Measurements from ENCODE around the gene UBAC2.

GRCh38 chr13:99390601-99391000, 189.9 kb downstream of the UBAC2 start:
- no peak for TF ChIP-seq POLR2A (IDR thresholded peaks at IDR 0.05; ENCODE audit: low read depth, low read length)
- TF ChIP-seq CTCF (conservative IDR thresholded peaks at IDR 0.05; ENCODE audit: low read depth, low read length), result no peak
- TF ChIP-seq RCOR1 (IDR thresholded peaks at IDR 0.05; ENCODE audit: insufficient replicate concordance, low read length), result no peak
- no peak for TF ChIP-seq MAZ (IDR thresholded peaks at IDR 0.05; ENCODE audit: borderline replicate concordance, low read depth, low read length)
- TF ChIP-seq RAD21 (IDR thresholded peaks at IDR 0.05; ENCODE audit: low read length), result no peak
- TF ChIP-seq, protein P1, sequence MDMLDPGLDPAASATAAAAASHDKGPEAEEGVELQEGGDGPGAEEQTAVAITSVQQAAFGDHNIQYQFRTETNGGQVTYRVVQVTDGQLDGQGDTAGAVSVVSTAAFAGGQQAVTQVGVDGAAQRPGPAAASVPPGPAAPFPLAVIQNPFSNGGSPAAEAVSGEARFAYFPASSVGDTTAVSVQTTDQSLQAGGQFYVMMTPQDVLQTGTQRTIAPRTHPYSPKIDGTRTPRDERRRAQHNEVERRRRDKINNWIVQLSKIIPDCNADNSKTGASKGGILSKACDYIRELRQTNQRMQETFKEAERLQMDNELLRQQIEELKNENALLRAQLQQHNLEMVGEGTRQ (IDR thresholded peaks at IDR 0.05; ENCODE audit: low read depth, low read length), result no peak
- TF ChIP-seq MXI1 (IDR thresholded peaks at IDR 0.05; ENCODE audit: borderline replicate concordance, low read depth, low read length), result no peak
- TF ChIP-seq ELK1 (IDR thresholded peaks at IDR 0.05; ENCODE audit: borderline replicate concordance, low read depth, low read length), result no peak

Measured in IMR-90 (cell line).